ENCODE data around the gene HSPG2. TPM values are rescaled to one million over a fixed set of nuclear protein-coding genes. Genes with fewer than 3 reads are reported as not detected.

HSPG2 gene
- total and polyA plus RNA-seq, 8 donors: 50.4 to 164 (median 63.9) TPM

GRCh38 chr1:21842606-21843162 is 94.4 kb downstream of the HSPG2 start:
- Histone ChIP-seq H3K4me1 (no peaks in the 10 kb centered on the region), H3K4me3 (no peak overlapping the region), H3K36me3 (peaks cover 0 to 45% (median 7%) of the 10 kb centered on the region in 3 donors), H3K27me3 (no peaks in the 10 kb centered on the region), H3K9me3 (no peaks in the 10 kb centered on the region), H3K27ac (no peak overlapping the region)
- ATAC-seq: peak in 1 of 4 donors; percentile 25
- FAIRE-seq: no peak
- DNase-seq: no peak
- 91 to 92% methylated on average over 15 of the region's 15 CpGs for WGBS, 2 donors
- intact Hi-C loops (cut with DNase I): no loop called here
- no peak for TF ChIP-seq CTCF (IDR thresholded peaks at IDR 0.05)

- 92 to 96% methylated on average over 19 to 21 of the region's 21 CpGs for WGBS, 2 donors
Measured at GRCh38 chr1:21841852-21842466, 95.2 kb downstream of the HSPG2 start.

GRCh38 chr1:21840981-21841380 is 96.1 kb downstream of the HSPG2 start:
- Histone ChIP-seq H3K27ac (no peak overlapping the region), H3K4me1 (no peaks in the 10 kb centered on the region), H3K27me3 (no peaks in the 10 kb centered on the region), H3K4me3 (no peak overlapping the region), H3K36me3 (peaks cover 0 to 32% (median 7%) of the 10 kb centered on the region in 3 donors), H3K9me3 (no peaks in the 10 kb centered on the region)
- DNase-seq (peak in 1 of 6 donors; percentile 26), FAIRE-seq (no peak), ATAC-seq (peak in 1 of 4 donors; percentile 11)
- TF ChIP-seq CTCF (IDR thresholded peaks at IDR 0.05): no peak
- intact Hi-C loops (cut with DNase I): no loop called here
- 92 to 93% methylated on average over 13 of the region's 13 CpGs for WGBS, 2 donors

More at GRCh38 chr1:21841852-21842466, 95.2 kb downstream of the HSPG2 start:
- Histone ChIP-seq H3K36me3 (peaks cover 0 to 39% (median 7%) of the 10 kb centered on the region in 3 donors), H3K27ac (no peak overlapping the region), H3K27me3 (no peaks in the 10 kb centered on the region), H3K9me3 (no peaks in the 10 kb centered on the region), H3K4me3 (no peak overlapping the region), H3K4me1 (no peaks in the 10 kb centered on the region)
- ATAC-seq: no peak
- no peak for FAIRE-seq
- DNase-seq: peak in 2 of 6 donors; percentile 12 to 21
- intact Hi-C loops (cut with DNase I): no loop called here
- no peak for TF ChIP-seq CTCF (IDR thresholded peaks at IDR 0.05)

GRCh38 chr1:21839337-21840037 is 97.6 kb downstream of the HSPG2 start:
- no peak overlapping the region for H3K27ac ChIP-seq
- 92 to 93% methylated on average over 18 to 19 of the region's 19 CpGs for WGBS, 2 donors
- H3K4me3 ChIP-seq: no peak overlapping the region
- no peaks in the 10 kb centered on the region for H3K27me3 ChIP-seq
- H3K4me1 ChIP-seq: no peaks in the 10 kb centered on the region
- ATAC-seq (no peak), FAIRE-seq (no peak), DNase-seq (no peak)
- peaks cover 0 to 44% (median 7%) of the 10 kb centered on the region in 3 donors for H3K36me3 ChIP-seq
- intact Hi-C loops (cut with DNase I): no loop called here
- TF ChIP-seq CTCF (IDR thresholded peaks at IDR 0.05): no peak
- no peaks in the 10 kb centered on the region for H3K9me3 ChIP-seq

Data from pancreas (tissue), 10 donors.